HG02642 (cell line): ENCODE measurements around the gene CEMIP.
A peak's percentile ranks its signal among the peaks of the same experiment; 100 is the strongest.

Experiments
- ATAC-seq: cut with Tn5 transposase; IDR thresholded peaks from one replicate; pipeline ENCODE4 v1.9.1; 2021; ENCODE audit warnings: mild to moderate bottlenecking; ENCODE audit not compliant: unreplicated experiment, poor library complexity

Gene CEMIP

DNA sequence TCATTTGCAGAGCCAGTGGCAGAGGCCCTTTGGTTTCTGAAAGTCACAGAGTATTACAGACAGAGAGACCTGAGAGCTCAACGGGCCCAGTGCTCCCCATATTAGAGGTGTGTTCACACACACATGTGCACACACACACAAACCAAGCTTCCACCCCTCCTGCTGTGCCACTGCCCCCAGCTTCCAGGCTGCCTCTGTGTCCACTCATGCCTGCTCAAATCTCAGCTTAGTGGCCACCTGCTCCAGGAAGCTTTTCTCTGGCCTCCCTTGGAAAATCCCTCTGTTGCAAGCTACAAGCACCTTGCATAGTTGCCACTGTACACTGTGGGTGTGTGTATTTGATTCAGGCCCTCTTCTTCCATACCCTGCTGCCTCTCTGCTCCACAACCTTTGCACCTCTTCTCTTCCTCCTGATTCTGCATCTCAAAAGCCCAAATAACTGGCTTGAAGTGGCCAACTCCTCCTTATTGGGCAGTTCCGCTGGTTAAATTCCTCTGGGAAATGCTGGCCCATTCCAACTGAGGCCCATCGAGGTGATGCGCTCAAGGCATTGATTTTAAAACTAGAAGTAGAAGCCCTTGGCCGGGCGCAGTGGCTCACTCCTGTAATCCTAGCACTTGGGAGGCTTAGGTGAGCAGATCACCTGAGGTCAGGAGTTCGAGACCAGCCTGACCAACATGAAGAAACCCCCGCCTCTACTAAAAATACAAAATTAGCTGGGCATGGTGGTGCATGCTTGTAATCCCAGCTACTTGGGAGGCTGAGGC is 187.4 kb downstream of the CEMIP start:
- no peak for ATAC-seq

DNA sequence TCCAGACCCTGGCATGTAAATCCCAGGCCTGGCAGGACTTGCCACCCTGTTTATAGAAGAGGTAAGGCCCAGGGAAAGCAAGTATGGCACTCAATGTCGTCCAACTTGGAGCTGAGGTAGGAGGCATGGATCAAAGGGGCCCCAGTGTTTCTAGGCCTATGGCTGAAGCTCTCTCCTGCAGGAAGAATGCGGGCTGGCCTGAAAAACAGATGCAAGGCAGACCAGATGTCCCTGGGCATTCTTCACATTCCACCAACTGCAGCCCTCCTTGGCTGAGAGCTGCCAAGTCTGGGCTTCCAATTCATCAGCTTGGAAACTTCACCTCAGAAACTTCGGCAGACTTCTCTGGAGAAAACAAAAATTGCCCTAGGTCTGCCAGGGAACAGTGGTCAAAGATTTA is 188.3 kb downstream of the CEMIP start:
- ATAC-seq, result no peak

DNA sequence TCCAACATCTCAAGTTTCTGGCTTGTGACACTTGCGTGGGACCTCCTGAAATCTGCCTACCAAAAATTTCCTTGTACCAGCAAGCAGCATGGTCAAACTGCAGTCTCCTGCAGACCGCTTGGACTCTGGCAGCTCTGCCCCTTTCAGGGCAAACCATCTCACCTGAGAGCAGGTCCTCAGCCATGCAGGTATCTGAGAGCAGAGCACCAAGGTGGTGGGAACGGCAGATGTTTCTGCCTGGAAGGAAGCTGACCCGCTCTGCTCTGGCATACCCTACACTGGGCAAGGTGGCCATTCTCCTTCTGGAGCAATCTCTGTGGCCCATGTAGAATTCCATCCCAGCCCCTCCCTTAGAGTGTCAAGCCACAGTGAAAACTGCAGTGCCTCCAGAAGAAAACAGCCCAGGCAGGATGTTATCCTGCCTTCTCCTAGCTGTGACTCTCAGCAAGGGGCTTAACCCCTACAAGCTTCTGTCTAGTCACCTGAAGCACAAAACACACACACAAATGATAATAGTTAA is 188.9 kb downstream of the CEMIP start:
- ATAC-seq, result no peak

DNA sequence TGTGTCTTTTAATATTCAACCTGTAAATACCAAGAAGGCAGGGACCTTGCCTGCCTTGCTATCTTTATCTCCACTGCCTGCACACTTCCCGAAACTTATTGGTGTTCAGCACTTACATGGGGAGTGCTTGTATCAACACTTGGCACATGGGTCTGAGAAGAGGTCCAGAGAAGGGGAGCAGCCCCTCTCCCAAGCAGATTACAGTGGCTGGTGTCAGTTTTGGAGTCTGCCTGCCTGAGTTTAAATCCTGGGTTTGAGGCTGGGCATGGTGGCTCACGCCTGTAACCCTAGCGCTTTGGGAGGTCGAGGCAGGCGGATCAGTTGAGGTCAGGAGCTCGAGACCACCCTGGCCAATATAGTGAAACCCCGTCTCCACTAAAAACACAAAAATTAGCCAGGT is 190.1 kb downstream of the CEMIP start:
- ATAC-seq, result no peak

DNA sequence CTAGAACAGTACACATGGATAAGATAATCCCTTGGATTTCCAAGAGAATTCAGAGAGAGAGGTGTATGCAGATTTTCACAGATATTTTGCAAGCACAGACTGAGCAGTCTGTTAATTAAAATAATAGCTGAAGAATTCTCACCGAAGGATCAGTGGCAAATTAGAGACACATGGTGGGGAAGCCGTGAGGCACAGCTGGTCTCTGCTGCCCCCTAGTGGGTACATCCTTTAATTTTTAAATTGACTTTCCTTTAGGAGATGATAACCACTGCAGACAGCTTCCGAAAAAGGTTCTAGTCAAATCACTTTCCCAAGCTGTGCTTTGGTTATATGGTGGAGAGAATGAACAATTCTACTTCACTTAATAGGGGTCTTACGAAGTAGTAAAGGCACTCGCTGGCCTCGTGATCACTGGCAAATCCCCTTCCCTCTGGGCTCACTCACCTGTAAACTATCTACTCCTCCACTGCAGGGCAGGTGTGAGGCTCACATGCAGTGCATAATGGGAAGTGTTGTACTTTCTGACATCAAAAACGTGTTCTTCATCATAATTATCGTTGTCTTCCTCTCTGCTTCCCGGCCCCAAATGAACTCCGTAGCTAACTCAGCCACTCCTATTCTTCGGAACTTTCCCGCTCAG is 191.0 kb downstream of the CEMIP start:
- ATAC-seq, result no peak

DNA sequence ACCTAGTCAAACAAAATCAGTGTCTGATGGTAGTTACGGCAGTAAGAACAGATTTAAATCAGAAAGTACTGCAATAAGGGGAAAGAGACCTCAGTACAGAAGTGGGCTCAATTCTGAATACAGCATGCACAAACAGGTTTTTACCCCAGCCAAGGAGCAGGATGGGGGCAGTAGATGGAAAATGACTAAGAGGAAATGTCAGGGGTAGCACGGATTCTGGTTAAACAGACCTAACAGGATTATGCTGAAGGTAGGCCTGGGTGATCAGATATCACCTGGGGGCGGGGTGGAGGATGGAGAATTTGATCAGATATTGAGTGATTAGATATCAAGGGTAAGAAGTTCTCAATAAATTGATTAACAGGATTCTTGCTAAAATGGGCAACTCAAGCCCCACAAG is 191.5 kb downstream of the CEMIP start:
- ATAC-seq, result no peak

DNA sequence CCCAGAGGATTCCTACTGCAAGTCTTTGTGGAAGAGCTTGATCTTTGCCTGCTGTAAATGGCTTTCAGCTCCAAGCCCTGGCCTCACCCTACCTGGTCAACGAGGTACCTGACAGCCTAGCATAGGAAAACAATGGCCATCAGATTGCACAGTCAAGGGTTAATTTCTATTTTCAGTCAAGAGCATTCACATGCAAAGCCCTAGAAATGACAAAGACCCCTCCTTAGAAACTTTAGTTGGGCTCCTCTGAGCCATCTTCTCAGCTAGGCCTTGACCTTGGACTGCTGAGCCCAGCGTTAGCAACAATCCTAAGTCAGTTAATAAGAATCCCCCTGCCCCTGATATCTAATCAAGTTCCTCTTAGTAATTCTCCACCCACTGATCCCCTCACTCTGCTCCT is 192.0 kb downstream of the CEMIP start:
- no peak for ATAC-seq

DNA sequence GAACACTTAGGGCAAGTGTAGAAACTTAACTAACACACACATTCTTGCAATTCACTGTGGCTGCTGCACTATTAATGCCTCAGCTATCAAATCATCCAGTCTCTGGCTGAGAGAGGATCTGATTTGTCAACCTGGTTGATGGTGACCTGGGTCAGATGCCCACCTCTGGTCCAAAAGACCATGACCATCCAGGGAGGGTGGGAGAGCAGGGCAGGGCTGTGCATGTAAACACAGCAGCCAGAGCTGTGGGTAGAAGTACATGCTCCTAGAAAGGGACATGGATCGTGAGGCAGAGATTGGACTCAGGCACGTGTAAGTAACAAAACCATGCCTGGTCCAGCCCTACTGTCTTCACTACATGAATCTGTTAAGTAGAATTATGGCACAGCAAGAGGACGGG is 193.1 kb downstream of the CEMIP start:
- ATAC-seq, result no peak

DNA sequence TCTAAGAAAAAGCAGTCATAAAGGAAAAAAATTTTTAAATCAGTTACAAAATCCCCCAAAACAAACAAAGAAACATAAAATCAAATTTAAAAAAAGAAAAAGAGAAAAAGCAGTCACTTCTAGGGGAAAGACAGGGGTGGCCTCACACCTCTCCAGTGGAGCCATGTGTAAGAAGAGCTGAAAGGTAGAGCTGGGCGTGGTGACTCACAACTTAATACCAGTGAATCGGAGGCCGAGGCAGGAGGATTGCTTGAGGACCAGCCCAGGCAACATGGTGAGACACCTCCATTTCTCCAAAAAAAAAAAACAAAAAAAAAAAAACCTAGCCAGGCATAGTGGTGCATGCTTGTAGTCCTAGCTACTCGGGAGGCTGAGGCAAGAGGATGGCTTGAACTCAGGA is 195.7 kb downstream of the CEMIP start:
- no peak for ATAC-seq

DNA sequence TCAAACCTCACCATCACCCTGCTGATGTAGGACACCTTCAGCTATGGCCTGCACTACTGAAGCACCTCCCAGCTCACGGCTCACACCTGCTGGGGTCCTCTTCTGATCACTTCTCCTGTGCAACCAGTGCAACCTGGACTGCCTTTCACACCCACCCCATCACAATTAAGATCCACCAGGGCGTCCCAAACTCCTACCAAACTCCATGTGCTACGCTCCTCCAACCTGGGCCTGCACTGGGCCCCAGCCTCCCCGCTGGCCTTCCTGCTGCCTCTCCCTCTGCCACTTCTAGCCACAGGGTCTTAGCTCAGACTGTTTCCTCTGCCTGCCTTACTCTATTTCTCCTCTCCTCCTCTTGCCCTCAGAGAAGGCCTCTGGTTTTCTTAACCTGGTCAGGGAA is 197.7 kb downstream of the CEMIP start:
- ATAC-seq, result no peak

DNA sequence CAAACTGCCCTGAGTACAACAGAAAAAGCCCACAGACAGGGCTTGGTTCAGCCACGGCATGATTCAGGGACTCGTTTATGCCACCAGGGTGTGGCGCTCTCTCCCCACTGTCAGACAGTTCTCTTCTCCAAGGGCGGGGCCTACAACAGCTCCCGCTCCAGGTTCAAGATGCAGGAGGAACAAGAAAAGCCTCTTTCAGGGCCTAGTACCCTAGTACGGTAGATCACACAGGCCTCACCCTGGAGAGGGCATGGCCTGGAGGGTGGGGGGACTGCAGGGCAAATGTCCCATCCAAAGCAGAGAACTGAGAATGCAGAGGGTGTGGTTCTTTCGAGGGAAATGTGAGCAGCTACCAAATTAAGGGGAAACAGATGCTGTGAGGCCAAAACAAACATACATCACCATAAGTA is 198.5 kb downstream of the CEMIP start:
- no peak for ATAC-seq

DNA sequence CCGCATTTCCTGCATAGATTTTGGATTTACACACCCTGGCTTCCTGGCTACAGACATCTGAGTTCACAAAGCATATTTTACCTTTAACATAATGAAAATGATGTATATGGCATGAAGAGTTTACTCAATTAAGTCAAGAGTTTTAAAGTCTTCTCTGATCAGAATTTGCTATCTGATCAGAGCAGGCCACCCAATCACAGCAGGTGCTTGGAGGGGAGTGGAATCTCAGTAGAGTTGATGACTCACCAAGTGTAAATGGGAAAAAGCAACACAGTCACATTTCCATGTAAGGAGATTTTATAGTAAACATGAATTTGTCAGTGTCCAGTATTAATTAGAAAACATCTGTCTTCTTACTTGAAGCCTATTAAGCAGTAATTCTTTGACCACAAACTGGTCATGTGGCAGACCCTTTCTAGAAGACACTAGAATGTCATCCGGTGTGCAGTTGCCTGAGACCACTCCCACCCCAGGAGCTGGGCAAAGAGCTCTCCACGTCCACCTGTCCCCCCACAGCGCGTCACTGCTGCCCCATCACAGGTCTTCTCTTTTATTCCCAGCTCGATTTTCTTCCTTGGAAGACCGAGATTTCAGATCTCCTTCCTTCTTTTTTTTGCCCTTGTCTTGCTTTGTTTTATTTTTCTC is 199.6 kb downstream of the CEMIP start:
- no peak for ATAC-seq

DNA sequence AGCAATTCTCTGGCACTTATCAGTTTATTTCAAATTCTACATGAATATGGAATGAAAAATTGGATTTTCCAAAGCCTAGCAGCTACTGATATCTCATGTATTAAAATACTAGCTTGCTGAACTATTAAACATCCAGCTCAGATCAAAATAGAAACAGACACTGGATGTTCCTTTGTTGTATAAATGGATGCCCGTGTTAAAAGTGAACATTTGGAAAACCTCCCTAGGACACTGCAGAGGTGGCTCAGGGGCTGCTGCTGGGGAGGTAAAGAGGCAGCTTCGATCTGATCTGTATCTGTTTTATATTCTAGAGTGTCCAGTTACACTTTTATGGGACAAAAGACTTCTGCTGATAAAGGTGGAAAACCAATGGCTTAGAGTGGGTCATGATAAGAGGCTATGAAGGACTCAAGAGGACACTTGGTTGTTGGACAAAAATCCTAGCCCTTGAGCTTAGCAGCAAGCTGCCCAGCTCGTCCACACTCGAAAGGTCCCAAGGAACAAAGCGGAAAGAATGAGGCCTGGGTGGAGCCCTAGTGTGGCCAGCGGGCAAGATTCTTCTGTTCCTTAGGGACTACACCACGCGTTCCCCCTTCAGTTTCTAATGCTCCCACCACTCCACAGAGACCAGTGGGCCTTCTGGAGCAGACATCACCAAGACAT is 200.5 kb downstream of the CEMIP start:
- ATAC-seq, result no peak

DNA sequence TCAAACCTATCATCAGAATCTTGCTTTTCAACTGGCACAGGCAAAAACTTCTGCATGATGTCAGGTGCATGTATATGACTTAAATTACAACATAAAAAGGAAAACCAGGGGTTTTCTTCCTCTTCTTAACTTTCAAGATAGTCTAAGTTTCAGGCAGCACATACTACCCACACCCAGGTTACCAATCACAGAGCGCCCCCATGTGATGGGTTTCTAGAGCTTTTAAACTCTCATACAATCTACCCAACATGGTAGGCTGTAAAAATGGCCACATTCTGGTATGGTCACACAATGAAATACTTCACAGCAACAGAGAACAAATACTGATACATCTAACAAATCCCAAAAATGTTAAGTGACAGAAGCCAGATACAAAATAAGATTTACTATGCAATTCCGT is 203.0 kb downstream of the CEMIP start:
- no peak for ATAC-seq

DNA sequence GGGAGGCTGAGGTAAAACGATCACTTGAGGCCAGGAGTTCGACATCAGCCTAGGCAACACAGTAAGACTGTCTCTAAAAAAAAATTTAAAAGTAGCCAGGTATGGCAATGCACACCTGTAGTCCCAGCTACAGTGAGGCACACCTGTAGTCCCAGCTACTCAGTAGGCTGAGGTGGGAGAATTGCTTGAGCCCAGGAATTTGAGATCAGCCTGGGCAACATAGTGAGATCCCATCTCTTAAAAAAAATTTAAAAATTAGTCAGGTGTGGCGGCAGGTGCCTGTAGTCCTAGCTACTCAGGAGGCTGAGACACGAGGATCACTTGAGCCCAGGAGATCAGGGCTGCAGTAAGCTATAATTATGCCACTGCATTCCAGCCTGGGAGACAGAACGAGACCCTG is 203.7 kb downstream of the CEMIP start:
- no peak for ATAC-seq

DNA sequence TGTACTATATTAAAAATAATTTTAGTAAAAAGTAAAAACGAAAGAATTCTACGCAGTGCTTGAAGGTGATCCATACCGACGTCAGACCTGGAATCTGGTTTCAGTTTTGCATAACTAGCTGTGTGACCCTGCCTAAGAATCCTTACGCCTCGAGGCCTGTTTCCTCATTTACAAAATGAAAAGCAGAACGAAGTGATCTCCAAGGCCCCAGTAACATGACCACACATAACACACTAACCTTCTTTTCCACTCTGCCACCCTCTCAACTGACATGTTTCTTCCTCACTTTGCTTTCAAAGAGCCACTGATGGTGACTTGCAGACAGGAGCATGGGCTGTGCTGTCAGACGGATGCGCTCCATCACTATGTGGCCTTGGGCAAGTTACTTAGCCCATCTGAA is 205.7 kb downstream of the CEMIP start:
- ATAC-seq, result no peak

DNA sequence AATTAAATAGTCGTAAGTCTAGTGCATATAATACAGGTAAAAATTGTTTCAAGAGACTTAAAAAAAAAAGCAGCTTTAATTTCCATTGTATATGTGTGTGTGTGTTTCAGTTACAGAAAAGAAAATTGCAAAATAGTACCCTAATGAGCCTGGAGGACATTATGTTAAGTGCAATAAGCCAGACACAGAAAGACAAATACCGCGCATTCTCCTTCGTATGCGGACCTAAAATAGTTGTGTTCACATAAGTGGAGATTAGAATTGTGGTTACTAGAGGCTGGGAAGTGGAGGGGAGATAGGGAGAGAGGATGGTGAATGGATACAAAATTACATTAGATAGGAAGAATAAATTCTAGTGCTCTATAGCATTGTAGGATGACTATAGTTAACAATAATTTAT is 206.8 kb downstream of the CEMIP start:
- no peak for ATAC-seq

DNA sequence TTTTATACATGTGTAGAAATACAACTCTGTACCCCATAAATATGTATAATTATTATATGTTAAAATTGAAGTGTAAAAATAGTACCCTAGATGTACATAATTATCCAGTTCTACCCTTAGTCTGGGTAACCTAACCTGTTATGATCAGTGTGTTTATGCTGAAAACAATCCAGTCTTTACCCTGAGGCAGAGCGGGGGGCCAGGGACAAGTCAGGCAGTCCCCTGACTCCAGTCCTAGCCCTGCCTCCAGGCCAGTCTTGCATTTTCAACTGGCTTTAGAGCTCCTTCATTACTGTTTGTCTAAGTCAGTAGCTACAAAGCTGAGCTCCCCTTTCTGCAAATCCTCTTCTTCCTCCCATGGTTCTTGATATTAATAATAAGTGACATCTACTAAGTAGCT is 207.3 kb downstream of the CEMIP start:
- no peak for ATAC-seq

DNA sequence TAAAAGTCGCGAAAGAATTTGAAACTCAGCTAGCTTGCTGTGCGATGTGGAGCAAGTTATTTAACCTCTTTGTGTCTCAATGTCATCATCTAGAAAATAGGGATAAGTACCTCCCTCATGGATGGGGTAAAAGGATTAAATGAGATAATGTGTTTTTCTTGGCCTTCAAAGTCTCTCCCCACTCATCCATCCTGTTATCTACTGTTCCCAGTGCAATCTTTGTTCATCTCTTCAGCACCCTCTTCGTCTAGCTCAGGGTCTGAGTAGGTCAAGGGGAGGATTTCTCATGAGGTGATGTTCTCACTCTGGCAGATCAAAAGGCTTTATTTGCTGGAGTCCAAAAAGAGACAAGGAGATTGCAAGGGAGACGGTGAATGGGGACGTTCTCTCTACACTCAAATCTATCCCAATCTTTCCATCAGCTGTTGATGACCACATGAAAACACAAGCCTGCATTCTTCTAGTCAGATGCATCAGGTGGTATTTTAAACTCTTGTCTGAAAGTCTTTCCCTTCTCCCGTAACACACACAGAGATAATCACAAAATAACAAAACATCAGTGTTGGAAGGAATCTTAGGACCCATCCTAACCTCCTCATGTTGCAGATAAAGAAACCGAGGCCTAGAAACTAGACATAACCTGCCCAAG is 209.1 kb downstream of the CEMIP start:
- no peak for ATAC-seq

DNA sequence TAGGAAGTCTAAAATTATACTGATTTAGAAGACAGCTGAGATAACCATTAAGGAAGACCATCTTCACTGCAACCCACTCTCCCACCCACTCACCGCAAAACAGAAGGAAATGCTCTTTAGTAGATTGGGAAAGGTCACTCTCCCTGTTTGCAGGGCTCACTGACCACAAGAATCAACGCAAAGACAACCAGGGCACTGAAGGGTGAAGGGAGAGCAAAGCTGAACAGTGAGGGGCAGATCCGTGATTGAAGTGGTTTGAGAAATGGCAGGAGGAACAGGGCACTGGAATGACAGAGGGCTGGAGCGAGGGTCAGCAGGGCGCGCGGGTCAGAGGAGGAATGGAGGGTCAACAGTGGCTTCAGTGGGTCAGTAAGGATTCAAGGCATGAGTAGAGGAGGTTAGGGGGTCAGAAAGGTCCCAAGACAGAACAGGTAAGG is 209.9 kb downstream of the CEMIP start:
- peak; percentile 5 for ATAC-seq
